CD4-positive, alpha-beta T cell treated with Interleukin-10 for 1 hour (primary cell): ENCODE data around the gene ALPK1.

Source experiments
- DNase-seq: peaks from one replicate; pipeline ENCODE4 v3.0.0-alpha.2; 2020

ALPK1 gene

DNA sequence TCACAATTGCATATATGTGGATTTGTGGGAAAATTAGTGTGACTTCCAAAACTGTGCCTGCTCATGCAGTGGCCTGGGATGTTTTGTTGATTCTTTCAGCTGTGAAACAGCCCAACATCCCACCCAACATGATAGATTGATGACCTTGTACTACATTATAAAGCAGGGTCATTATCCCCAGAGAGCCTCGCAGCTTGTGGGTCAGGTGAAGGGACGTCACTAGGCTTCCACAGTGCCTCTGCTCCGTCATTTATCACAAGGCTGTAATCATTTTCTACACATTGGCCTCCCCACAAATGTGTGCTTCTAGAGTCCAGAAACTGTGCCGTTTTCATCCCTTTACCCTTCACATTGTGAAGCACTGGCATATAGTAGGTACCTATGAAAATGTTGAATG, 31.6 kb downstream of the ALPK1 start:
- no peak for DNase-seq

DNA sequence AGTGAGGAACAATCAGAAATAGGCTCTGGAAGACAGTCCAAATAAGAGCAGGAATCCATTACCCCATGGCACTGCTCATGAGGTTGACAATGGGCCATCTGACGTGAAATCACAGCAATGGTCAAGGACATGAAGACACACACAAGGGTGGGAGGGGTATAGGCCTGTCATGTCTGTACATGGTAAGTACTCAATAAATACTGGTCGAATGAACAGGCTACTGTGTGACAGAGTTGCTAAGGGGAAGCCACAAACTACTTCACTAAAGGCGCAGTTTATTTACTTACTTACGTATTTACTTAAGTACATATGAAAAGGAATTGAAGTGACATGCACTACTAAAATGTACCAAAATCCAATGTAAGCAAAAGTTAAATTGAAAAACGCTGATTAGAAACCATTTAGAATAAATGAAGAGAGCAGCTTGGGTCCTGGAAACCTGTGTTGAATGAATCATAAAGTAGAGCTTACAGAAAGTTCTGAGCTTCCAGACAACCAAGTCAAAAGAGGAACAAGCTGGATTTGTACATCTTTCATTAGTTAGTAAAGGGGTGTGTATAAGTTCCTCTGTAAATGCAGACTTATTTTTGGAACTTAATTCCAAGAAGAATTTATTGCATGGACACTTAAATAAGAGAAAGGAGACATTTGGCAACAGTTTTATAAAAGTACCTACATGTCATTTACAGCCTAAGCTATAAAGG, 32.7 kb downstream of the ALPK1 start:
- no peak for DNase-seq

GRCh38 chr4:112330921-112331320, 33.8 kb downstream of the ALPK1 start:
- DNase-seq = no peak

DNA sequence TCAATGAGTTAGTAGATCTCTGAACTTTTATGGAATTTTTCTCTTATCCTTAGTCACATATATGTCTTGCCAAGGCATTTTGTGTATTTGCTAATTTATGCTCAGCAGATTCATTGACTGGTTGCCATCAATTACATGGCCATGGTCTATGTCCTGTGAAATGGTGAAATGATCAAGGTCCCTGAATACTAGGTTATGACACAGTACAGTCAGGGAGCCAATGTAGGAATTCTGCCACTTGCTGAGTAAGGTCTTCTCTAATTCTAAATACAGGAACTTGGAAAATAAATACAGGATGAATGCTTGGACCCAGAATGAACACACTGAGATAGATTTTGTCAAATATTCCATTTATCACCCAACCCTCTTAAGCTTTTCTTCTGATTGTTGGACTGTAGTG, 35.2 kb downstream of the ALPK1 start:
- DNase-seq = no peak

DNA sequence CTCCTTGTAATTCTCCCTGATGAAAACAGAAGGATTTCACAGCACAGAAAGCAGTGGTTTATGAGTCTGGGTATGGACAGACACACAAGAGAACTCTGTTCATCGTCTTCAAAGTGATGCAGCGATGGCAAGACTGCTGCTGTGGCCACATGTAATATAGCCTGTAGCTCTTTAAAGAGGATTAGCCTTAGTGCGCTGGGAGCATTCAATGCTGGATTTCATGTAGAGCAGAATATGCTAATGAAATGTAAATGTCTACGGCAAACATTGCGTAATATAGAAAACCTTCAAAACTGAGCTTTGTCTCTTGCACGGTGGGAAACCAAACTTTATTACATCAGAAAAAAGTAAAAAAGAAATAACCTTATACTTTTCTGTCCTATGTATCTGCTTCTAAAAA, 42.9 kb downstream of the ALPK1 start:
- DNase-seq = no peak

- no peak for DNase-seq
Observed at GRCh38 chr4:112341033-112341432, 43.9 kb downstream of the ALPK1 start.

DNA sequence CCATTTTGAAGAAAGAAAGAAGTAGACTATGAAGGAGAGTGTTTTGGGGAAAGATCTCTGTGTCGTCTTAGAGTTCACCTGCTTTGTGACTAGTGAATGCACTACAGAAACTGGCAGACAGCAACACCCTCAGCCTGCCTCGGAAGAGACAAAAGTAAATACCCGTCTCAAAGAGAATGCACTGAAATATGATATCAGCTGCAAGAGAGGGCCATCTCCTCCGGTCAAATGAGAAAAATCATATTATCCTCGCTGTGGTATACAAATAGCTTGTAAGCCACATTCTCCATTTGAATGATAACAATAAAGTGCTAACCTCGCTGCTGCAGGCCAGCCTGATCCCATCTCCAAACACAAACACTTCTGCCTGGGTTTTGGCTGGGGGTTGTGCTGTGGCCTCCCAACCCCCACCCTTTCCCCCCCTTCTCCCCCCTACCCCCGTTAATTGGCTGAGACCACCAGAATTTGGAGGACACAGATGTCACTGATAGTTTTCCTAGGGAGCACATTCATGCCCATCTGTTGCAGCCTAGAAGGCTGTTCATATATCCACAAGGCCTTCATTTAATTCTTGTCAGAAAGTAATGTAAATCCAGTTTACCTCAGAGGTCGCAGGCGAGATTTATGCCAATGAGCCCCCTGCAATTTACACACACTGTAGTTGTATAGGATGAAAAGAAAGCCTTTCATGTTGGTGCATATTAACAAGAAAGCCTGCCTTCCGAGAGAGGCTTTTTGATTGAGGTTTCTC, 46.3 kb downstream of the ALPK1 start:
- DNase-seq = no peak

DNA sequence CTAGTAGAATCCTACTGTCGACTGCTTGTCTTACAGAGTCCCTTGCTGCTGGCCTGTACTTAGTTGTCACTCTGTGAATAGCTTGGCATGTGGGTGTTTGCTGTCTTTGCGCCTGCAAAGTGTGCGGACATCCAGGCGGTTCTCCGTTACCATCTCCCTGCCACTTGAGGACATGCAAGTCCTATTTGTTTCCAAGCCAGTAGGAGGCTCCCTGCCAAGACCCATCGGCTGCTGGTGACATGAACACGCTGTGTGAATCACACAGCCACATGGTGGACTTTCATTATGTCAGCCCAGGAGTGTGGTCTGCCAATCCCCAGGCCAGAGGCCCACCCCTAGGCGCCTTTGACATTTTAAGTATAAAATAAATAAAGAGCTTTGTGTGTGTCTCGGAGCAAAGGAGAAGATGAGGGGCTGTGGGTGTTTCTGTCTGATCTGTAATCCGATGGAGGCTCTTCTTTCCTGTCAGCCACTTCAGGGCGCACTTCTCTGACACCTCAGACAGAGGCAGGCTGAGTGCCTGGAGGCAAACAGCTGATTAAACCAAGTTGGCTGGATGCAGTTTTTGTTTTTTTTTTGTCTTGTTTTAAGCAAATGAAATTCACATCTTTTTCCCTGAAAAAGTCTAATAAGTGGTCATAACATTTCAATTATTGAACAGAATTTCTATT, 51.5 kb downstream of the ALPK1 start:
- no peak for DNase-seq

- no peak for DNase-seq
Observed at GRCh38 chr4:112352736-112353135, 55.6 kb downstream of the ALPK1 start.

GRCh38 chr4:112355662-112356061, 58.5 kb downstream of the ALPK1 start:
- no peak for DNase-seq

GRCh38 chr4:112357453-112357852, 60.3 kb downstream of the ALPK1 start:
- no peak for DNase-seq

DNA sequence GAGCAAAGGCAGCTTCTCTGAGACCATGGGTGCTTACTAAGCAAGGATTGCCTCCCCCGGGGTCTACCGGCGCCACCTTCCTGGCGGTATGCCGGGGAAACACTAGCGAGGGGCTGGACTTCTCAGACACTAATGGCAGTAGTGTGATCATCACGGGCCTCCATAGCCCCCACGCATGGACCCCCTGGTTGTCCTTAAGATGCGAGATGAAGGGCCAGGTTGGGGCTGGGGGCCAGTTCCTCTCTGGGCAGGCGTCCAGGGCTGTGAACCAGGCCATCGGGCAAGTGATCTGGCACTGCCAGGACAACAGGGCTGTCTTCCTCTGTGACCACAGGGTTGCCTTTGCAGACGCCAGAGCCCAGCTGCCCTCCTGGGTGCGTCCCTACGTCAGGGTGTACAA, 60.7 kb downstream of the ALPK1 start:
- no peak for DNase-seq

- no peak for DNase-seq
Observed at GRCh38 chr4:112358415-112358814, 61.2 kb downstream of the ALPK1 start.

DNA sequence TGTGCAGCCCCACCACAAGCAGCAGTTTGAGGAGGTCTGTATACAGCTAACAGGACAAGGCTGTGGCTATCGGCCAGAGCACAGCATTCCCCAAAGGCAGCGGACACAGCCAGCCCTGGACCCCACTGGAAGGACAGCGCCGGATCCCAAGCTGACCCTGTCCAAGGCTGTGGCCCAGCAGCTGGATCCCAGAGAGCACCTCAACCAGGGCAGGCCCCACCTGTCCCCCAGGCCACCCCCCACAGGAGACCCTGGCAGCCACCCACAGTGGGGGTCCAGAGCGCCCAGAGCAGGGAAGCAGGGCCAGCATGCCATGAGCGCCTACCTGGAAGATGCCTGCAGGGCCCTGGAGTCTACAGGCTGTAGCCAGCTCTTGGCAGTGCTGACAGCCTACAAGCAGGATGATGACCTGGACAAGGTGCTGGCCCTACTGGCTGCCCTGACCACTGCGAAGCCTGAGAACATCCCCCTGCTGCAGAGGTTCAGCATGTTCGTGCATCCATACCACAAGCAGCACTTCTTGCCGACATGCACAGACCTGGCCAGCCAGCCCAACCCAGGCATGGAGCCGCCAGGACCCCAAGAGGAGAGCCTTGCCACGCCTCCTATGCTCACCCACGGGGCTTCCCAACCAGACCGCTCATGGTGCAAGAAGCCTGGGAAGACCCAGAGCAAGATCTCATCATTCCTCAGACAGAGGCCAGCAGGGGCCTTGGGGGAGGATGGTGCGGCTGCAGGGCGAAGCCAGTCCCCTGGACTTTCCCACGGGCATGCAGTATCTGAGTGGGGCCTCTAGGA, 62.0 kb downstream of the ALPK1 start:
- no peak for DNase-seq

GRCh38 chr4:112361181-112361791, 64.1 kb downstream of the ALPK1 start:
- no peak for DNase-seq

GRCh38 chr4:112370466-112370865, 73.3 kb downstream of the ALPK1 start:
- DNase-seq = no peak

- no peak for DNase-seq
Observed at GRCh38 chr4:112371361-112371760, 74.2 kb downstream of the ALPK1 start.

GRCh38 chr4:112374850-112375249, 77.7 kb downstream of the ALPK1 start:
- no peak for DNase-seq

- no peak for DNase-seq
Observed at GRCh38 chr4:112377171-112377570, 80.0 kb downstream of the ALPK1 start.

GRCh38 chr4:112377594-112378242, 80.5 kb downstream of the ALPK1 start:
- no peak for DNase-seq

GRCh38 chr4:112378243-112378620, 81.1 kb downstream of the ALPK1 start:
- no peak for DNase-seq

GRCh38 chr4:112378858-112379257, 81.7 kb downstream of the ALPK1 start:
- DNase-seq = no peak
